ENCODE results near the gene CALHM2. TPM values are rescaled to one million over a fixed set of nuclear protein-coding genes. Genes with fewer than 3 reads are reported as not detected.

The CALHM2 gene
- total and polyA plus RNA-seq, 2 of the 13 experiments (the other 11 are each of a cell fraction or from before 2014, with no cell fraction given) = 0.15 TPM; not detected in 1

DNA sequence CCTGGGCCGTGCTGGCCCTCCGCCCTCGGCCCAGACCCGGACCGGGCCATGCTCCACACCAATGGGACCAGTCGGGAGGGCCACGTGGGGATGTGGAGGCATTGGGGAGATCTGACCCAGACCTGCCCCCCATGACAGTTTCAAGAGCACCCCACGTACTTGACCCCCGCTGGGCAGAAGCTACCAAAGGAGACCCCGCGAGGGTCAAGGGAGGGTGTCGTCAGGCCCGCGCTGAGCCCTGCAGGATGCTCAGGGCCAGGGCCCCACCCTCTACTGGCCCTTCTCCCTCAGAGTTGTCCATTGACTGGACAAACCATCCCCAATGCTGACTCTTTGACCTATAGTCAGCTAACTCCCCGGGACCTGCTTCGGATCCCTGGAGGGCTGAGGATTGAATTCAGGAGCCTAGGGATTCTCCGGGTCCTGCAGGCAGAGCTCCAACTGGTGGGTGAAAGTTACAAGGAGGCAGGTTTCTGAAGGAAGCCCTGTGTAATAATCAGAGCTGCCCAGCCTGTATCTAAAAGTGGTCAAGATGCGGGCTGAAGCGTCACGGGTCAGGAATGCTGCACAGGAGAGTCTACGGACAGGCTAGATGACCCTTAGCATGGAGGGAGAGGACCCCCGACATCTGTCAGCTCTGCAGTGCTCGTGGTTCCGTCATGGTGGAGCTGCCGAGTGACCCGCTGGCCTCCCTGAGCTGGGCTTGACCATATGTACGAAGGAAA is 498 bp upstream of the CALHM2 start:
- BruUV-seq (replicated peaks) = no TSS peak
- intact Hi-C loops (cut with micrococcal nuclease; ENCODE audit: unreplicated experiment) = no loop called here
- no peak overlapping the region for H3K9ac ChIP-seq (ENCODE audit: insufficient read depth, low read depth, low read length)
- DNase-seq (ENCODE audit: low spot score) (no peak), FAIRE-seq (no peak), ATAC-seq (peak; percentile 6; the same call in 2 of the 3 replicates)
- ChIA-PET POLR2A (interaction anchor here (0.6 to 1.0 kb wide), 2 partner anchors 10 to 210 kb away, joined by 3 read pairs; no protein-coding TSS in a partner anchor), CTCF (ENCODE audit: low intra/inter-chr PET ratio, low total read pairs) (no interaction called here)
- in situ Hi-C loops (cut with HindIII; ENCODE audit: extremely low pct_ligation_motif_present, low pct_unique_long_range_greater_than_20kb) = no loop called here
- H3K4me1 ChIP-seq (ENCODE audit: insufficient read depth, low read length) = peaks cover 30% of the 10 kb centered on the region
- H3K27ac ChIP-seq (ENCODE audit: extremely low read length, insufficient read depth, low read length) = no peak overlapping the region
- no peaks in the 10 kb centered on the region for H3K79me2 ChIP-seq (ENCODE audit: insufficient read depth, low read length)
- 29% methylated on average over 19 of the region's 27 CpGs for WGBS (ENCODE audit: low lambda C conversion rate)
- H3K9me3 ChIP-seq (ENCODE audit: low read length) = no peaks in the 10 kb centered on the region
- H3K4me2 ChIP-seq (ENCODE audit: low read depth, low read length) = peak overlapping the region; percentile 81
- peaks cover 2 to 32% of the 10 kb centered on the region in 2 experiments for H3K27me3 ChIP-seq (ENCODE audit: control insufficient read depth in 1 of 2, insufficient read depth in 2 of 2, low read length in 2 of 2)
- no peak overlapping the region for H2AFZ ChIP-seq (ENCODE audit: low read length)
- H3K36me3 ChIP-seq (replicated peaks in 1 of 2; ENCODE audit: control insufficient read depth in 1 of 2, insufficient read depth in 2 of 2, low read length in 2 of 2) = no peaks in the 10 kb centered on the region
- H3K4me3 ChIP-seq (replicated peaks in 1 of 3; ENCODE audit: insufficient read depth in 1 of 3, low read depth in 2 of 3, low read length in 3 of 3) = peak overlapping the region; percentile 2 to 69 (median 54); a peak in 4 of 6 replicates
- H4K20me1 ChIP-seq (ENCODE audit: insufficient read depth, low read length) = no peaks in the 10 kb centered on the region
- TF ChIP-seq GATAD1 (CRISPR knock-in tag; IDR thresholded peaks at IDR 0.05) (no peak), ATAD3A (CRISPR knock-in tag; IDR thresholded peaks at IDR 0.05) (no peak), MYC (CRISPR knock-in tag; IDR thresholded peaks at IDR 0.05; ENCODE audit: borderline replicate concordance) (0 out of 2 replicates have a peak, but pooled peaks have one; percentile 18), NKX3-1 (CRISPR knock-in tag; IDR thresholded peaks at IDR 0.05) (no peak), ZIK1 (CRISPR knock-in tag; IDR thresholded peaks at IDR 0.05; ENCODE audit: borderline replicate concordance, low read depth) (no peak), MAF1 (CRISPR knock-in tag; IDR thresholded peaks at IDR 0.05; ENCODE audit: borderline replicate concordance) (0 out of 2 replicates have a peak, but pooled peaks have one; percentile 40)
- TF ChIP-seq, protein P1, sequence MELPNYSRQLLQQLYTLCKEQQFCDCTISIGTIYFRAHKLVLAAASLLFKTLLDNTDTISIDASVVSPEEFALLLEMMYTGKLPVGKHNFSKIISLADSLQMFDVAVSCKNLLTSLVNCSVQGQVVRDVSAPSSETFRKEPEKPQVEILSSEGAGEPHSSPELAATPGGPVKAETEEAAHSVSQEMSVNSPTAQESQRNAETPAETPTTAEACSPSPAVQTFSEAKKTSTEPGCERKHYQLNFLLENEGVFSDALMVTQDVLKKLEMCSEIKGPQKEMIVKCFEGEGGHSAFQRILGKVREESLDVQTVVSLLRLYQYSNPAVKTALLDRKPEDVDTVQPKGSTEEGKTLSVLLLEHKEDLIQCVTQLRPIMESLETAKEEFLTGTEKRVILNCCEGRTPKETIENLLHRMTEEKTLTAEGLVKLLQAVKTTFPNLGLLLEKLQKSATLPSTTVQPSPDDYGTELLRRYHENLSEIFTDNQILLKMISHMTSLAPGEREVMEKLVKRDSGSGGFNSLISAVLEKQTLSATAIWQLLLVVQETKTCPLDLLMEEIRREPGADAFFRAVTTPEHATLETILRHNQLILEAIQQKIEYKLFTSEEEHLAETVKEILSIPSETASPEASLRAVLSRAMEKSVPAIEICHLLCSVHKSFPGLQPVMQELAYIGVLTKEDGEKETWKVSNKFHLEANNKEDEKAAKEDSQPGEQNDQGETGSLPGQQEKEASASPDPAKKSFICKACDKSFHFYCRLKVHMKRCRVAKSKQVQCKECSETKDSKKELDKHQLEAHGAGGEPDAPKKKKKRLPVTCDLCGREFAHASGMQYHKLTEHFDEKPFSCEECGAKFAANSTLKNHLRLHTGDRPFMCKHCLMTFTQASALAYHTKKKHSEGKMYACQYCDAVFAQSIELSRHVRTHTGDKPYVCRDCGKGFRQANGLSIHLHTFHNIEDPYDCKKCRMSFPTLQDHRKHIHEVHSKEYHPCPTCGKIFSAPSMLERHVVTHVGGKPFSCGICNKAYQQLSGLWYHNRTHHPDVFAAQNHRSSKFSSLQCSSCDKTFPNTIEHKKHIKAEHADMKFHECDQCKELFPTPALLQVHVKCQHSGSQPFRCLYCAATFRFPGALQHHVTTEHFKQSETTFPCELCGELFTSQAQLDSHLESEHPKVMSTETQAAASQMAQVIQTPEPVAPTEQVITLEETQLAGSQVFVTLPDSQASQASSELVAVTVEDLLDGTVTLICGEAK (IDR thresholded peaks at IDR 0.05) = no peak
- TF ChIP-seq, protein P1 (CRISPR knock-in tag; IDR thresholded peaks at IDR 0.05) = no peak
- TF ChIP-seq, protein P2, sequence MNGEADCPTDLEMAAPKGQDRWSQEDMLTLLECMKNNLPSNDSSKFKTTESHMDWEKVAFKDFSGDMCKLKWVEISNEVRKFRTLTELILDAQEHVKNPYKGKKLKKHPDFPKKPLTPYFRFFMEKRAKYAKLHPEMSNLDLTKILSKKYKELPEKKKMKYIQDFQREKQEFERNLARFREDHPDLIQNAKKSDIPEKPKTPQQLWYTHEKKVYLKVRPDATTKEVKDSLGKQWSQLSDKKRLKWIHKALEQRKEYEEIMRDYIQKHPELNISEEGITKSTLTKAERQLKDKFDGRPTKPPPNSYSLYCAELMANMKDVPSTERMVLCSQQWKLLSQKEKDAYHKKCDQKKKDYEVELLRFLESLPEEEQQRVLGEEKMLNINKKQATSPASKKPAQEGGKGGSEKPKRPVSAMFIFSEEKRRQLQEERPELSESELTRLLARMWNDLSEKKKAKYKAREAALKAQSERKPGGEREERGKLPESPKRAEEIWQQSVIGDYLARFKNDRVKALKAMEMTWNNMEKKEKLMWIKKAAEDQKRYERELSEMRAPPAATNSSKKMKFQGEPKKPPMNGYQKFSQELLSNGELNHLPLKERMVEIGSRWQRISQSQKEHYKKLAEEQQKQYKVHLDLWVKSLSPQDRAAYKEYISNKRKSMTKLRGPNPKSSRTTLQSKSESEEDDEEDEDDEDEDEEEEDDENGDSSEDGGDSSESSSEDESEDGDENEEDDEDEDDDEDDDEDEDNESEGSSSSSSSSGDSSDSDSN (CRISPR knock-in tag; IDR thresholded peaks at IDR 0.05) = no peak
- TF ChIP-seq, protein P3, sequence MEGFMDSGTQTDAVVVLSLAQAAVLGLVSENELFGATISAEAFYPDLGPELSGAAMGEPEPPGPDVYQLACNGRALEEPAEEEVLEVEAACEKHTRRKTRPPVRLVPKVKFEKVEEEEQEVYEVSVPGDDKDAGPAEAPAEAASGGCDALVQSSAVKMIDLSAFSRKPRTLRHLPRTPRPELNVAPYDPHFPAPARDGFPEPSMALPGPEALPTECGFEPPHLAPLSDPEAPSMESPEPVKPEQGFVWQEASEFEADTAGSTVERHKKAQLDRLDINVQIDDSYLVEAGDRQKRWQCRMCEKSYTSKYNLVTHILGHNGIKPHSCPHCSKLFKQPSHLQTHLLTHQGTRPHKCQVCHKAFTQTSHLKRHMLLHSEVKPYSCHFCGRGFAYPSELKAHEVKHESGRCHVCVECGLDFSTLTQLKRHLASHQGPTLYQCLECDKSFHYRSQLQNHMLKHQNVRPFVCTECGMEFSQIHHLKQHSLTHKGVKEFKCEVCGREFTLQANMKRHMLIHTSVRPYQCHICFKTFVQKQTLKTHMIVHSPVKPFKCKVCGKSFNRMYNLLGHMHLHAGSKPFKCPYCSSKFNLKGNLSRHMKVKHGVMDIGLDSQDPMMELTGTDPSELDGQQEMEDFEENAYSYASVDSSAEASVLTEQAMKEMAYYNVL (CRISPR knock-in tag; IDR thresholded peaks at IDR 0.05; ENCODE audit: borderline replicate concordance) = 0 out of 2 replicates have a peak, but pooled peaks have one; percentile 29
